Adipose tissue (tissue), 3 donors: ENCODE measurements around the gene NRTN. TPM values are rescaled to one million over a fixed set of nuclear protein-coding genes. Genes with fewer than 3 reads are reported as not detected.

ENCODE experiments used
- polyA plus RNA-seq, 3 donors: library from polyadenylated mRNA; stranded (reverse); fragments of 200-250 nt; gene quantifications; one replicate each; pipeline ENCODE4 v1.2.3, GENCODE V29; 2013
- donor health status: healthy with polysubstance abuse.
- donor health status: Bipolar disorder and iron deficiency.
- donor health status: healthy.

Gene NRTN
- polyA plus RNA-seq, 3 donors = 0.22 to 10.4 (median 0.67) TPM

Other genes with a start within 250 kb of the NRTN start
- 1 to 10 TPM in 1 of 3 donors, under 1 TPM in 2; 0.23 to 2.6 (median 0.36) TPM for gene TINCR, start 237.1 kb upstream of the NRTN start, polyA plus RNA-seq
- gene SAFB2, start 182.3 kb upstream of the NRTN start, polyA plus RNA-seq = 10 to 100 TPM; 35.0 to 48.0 (median 35.4) TPM
- 10 to 100 TPM; 34.3 to 49.7 (median 46.9) TPM for gene SAFB, start 182.0 kb upstream of the NRTN start, polyA plus RNA-seq
- 100 to 1,000 TPM in 1 of 3 donors, 10 to 100 TPM in 2; 53.6 to 120 (median 96.2) TPM for gene MICOS13, start 124.6 kb upstream of the NRTN start, polyA plus RNA-seq
- 1 to 10 TPM; 5.4 to 7.5 (median 6.5) TPM for gene HSD11B1L, start 124.0 kb upstream of the NRTN start, polyA plus RNA-seq
- 1,000 to 10,000 TPM; 1,118 to 1,631 (median 1,215) TPM for gene RPL36, start 114.8 kb upstream of the NRTN start, polyA plus RNA-seq
- 10 to 100 TPM; 40.7 to 67.1 (median 45.2) TPM for gene LONP1, start 84.9 kb upstream of the NRTN start, polyA plus RNA-seq
- not detected for gene CATSPERD, start 84.4 kb upstream of the NRTN start, polyA plus RNA-seq
- gene PRR22, start 20.3 kb upstream of the NRTN start, polyA plus RNA-seq = 1 to 10 TPM in 2 of 3 donors, under 1 TPM in 1; 0.79 to 2.7 (median 2.1) TPM
- 10 to 100 TPM; 16.0 to 44.0 (median 29.3) TPM for gene DUS3L, start 13.9 kb upstream of the NRTN start, polyA plus RNA-seq
- 1 to 10 TPM in 1 of 3 donors, under 1 TPM in 1, not detected in 1; 0.10 to 2.5 TPM for gene FUT6, start 34.6 kb downstream of the NRTN start, polyA plus RNA-seq
- gene FUT3, start 46.4 kb downstream of the NRTN start, polyA plus RNA-seq = 1 to 10 TPM in 1 of 3 donors, under 1 TPM in 2; 0.11 to 2.6 (median 0.83) TPM
- gene FUT5, start 65.5 kb downstream of the NRTN start, polyA plus RNA-seq = not detected
- 100 to 1,000 TPM; 231 to 455 (median 364) TPM for gene NDUFA11, start 98.7 kb downstream of the NRTN start, polyA plus RNA-seq
- gene VMAC, start 99.8 kb downstream of the NRTN start, polyA plus RNA-seq = 1 to 10 TPM; 4.1 to 4.7 (median 4.7) TPM
- 10 to 100 TPM in 2 of 3 donors, 1 to 10 TPM in 1; 7.0 to 13.4 (median 11.4) TPM for gene CAPS, start 109.2 kb downstream of the NRTN start, polyA plus RNA-seq
- gene RANBP3, start 173.1 kb downstream of the NRTN start, polyA plus RNA-seq = 10 to 100 TPM; 26.3 to 34.5 (median 32.3) TPM